Ectodermal cell (in vitro differentiated cells): Measurements from ENCODE around the gene ANKH.

Experiments used
- H3K27ac ChIP-seq: 2 replicates; pipeline ENCODE4 v1.7.0; 2013; ENCODE audit warnings: mild to moderate bottlenecking, low read depth, low read length; ENCODE audit not compliant: insufficient read depth, poor library complexity, severe bottlenecking
- H3K27me3 ChIP-seq: 2 replicates; pipeline ENCODE4 v1.7.0; 2013; ENCODE audit warnings: mild to moderate bottlenecking, low read length; ENCODE audit not compliant: insufficient read depth, control insufficient read depth, poor library complexity, severe bottlenecking
- H3K36me3 ChIP-seq: one replicate; pipeline ENCODE4 v1.7.0; 2013; ENCODE audit warnings: low read length; ENCODE audit not compliant: control insufficient read depth, insufficient read depth
- H3K4me1 ChIP-seq: one replicate; pipeline ENCODE4 v1.7.0; 2013; ENCODE audit warnings: low read length; ENCODE audit not compliant: control insufficient read depth, insufficient read depth
- H3K4me3 ChIP-seq: 2 replicates; pipeline ENCODE4 v1.7.0; 2013; ENCODE audit warnings: low read depth, low read length, control low read depth; ENCODE audit not compliant: insufficient read depth
- H3K9me3 ChIP-seq: 2 replicates; pipeline ENCODE4 v1.7.0; 2013; ENCODE audit warnings: mild to moderate bottlenecking, low read length, moderate library complexity; ENCODE audit not compliant: control insufficient read depth
- WGBS, 2 experiments: methylation state at CpG; one replicate each; pipeline ENCODE4 v1.1.7; 2013; ENCODE audit warnings: missing lambda C conversion rate in 2 of 2; 5-methylcytosine and 5-hydroxymethylcytosine counted together

ANKH gene

GRCh38 chr5:14683906-14684455, 187.6 kb downstream of the ANKH start:
- Histone ChIP-seq H3K4me3 (no peak overlapping the region), H3K27me3 (no peaks in the 10 kb centered on the region), H3K9me3 (no peaks in the 10 kb centered on the region), H3K4me1 (no peaks in the 10 kb centered on the region), H3K27ac (no peak overlapping the region), H3K36me3 (peaks cover 19% of the 10 kb centered on the region)
- 92 to 95% methylated on average over 4 of the region's 4 CpGs for WGBS, 2 experiments

DNA sequence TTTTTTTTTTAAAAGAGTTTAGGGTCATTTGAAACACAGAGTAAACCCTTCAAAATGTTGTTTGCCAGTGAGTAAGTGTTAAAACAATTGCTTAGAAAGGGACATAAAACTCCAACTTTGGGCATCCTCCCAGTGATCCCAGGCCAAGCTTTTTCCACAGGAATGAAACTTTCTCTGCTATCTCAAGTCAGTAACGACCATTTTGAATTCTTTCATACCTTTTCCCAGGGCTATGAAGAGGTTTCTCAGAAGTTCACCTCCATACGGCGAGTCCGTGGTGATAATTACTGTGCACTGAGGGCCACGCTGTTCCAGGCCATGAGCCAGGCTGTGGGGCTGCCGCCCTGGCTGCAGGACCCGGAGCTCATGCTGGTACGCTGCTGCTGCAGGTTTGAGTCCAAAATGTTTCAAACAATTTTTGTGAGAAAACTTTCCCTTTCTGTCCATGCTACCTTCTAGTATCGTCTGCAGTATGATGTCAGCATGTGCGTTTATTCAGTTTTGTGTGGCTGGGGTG, 190.3 kb downstream of the ANKH start:
- H3K4me3 ChIP-seq: no peak overlapping the region
- peaks cover 10% of the 10 kb centered on the region for H3K36me3 ChIP-seq
- 94 to 98% methylated on average over 10 of the region's 10 CpGs for WGBS, 2 experiments
- H3K4me1 ChIP-seq: no peaks in the 10 kb centered on the region
- H3K27me3 ChIP-seq: no peaks in the 10 kb centered on the region
- H3K27ac ChIP-seq: no peak overlapping the region
- no peaks in the 10 kb centered on the region for H3K9me3 ChIP-seq

DNA sequence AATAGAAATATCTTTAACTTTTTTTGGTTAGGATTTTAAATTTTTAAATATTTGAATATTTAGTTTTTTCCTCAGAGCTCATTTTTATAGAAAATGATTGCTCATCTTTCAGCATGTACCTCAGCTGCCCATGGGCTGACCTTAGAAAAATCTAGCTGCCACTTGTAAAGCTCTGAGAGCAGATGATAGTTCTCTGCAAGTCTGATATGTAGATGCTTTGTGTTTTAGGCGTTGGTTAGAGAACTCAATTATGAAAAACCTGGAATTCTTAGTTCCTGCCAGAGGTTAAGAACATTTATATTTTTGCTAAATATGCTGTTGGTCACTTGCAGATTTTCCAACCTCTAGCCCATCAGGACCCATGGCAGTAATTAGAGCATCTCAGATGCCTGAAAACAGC, 192.0 kb downstream of the ANKH start:
- Histone ChIP-seq H3K36me3 (peaks cover 10% of the 10 kb centered on the region), H3K9me3 (no peaks in the 10 kb centered on the region)
- 91 to 93% methylated on average over 1 of the region's 1 CpG for WGBS, 2 experiments

GRCh38 chr5:14678773-14679334, 192.7 kb downstream of the ANKH start:
- Histone ChIP-seq H3K27me3 (no peaks in the 10 kb centered on the region), H3K36me3 (peaks cover 10% of the 10 kb centered on the region), H3K27ac (no peak overlapping the region), H3K4me3 (no peak overlapping the region), H3K4me1 (no peaks in the 10 kb centered on the region), H3K9me3 (no peaks in the 10 kb centered on the region)
- WGBS, 2 experiments: 90 to 100% methylated on average over 4 to 5 of the region's 5 CpGs

More for the DNA sequence above, 192.0 kb downstream of the ANKH start:
- no peaks in the 10 kb centered on the region for H3K4me1 ChIP-seq
- H3K27ac ChIP-seq: no peak overlapping the region
- H3K4me3 ChIP-seq: no peak overlapping the region
- no peaks in the 10 kb centered on the region for H3K27me3 ChIP-seq

GRCh38 chr5:14676320-14676719, 195.3 kb downstream of the ANKH start:
- Histone ChIP-seq H3K27ac (no peak overlapping the region), H3K36me3 (peaks cover 1% of the 10 kb centered on the region), H3K9me3 (no peaks in the 10 kb centered on the region), H3K27me3 (no peaks in the 10 kb centered on the region), H3K4me1 (no peaks in the 10 kb centered on the region), H3K4me3 (no peak overlapping the region)
- WGBS, 2 experiments: 95 to 96% methylated on average over 3 of the region's 3 CpGs

DNA sequence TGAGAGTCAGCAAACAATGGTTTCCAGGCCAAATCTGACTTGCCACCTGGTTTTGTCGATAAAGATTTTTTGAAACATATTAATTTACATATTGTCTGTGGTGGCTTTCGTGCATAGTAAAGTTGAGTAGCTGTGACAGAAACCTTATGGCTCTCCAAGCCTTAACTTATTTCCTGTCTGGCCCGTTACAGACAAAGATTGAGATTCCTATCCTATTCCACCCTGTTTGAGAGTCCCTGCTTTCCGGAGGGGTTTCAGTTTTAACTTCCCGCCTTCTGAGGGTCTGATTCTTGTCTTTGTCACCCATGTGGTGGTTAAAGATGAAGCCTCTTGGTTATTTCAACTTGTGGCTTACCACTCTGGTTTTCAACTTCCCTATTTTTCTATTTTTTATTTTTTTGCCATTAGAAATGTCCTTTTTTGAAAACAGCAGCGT, 195.7 kb downstream of the ANKH start:
- no peaks in the 10 kb centered on the region for H3K27me3 ChIP-seq
- H3K4me1 ChIP-seq: no peaks in the 10 kb centered on the region
- no peaks in the 10 kb centered on the region for H3K36me3 ChIP-seq
- no peak overlapping the region for H3K4me3 ChIP-seq
- WGBS, 2 experiments: 96% methylated on average over 6 of the region's 6 CpGs
- H3K9me3 ChIP-seq: no peaks in the 10 kb centered on the region
- H3K27ac ChIP-seq: no peak overlapping the region

DNA sequence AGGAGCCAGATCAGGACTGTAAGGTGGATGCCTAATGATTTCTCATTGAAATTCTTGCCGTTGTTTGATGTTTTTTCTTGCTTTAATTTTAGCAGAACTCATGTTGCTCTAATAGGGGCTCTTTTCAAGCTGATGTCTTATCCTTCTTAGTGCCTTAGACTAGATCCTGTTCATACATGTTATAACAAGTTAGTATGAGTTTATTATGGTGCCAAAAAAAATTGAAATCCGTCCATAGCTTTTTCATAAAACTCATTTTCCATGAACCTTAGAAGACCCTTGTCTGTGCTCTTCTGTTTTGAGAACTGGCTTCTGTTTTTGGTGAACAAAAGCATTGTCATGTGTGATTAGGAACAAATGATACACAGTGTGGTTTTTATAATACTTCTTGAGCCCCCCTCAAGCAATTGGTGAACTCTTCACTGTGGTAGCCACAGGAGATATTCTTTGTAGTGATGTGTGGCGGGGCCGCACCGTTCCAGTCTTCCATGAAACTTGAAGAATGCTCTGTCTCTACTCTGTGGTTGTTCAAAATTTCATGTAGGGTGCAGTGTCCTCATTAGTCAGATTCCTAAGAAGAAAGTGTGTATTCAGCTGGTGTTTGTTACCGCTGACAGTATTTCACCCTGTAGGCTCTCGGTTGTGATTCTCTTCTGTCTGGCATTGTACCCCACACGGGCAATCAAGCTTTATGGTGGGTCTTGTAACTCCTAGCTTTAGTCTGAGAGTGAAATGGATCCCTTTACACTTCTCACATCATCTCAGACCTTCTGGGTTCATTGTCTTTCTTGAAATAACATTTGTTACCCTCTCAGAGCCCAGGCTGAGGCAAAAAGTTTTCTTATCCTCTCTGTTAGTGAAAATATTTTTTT, 196.4 kb downstream of the ANKH start:
- no peaks in the 10 kb centered on the region for H3K4me1 ChIP-seq
- WGBS, 2 experiments: 89 to 90% methylated on average over 7 to 8 of the region's 8 CpGs
- H3K9me3 ChIP-seq: no peaks in the 10 kb centered on the region
- no peaks in the 10 kb centered on the region for H3K36me3 ChIP-seq
- H3K4me3 ChIP-seq: no peak overlapping the region
- no peaks in the 10 kb centered on the region for H3K27me3 ChIP-seq
- no peak overlapping the region for H3K27ac ChIP-seq

- Histone ChIP-seq H3K27me3 (no peaks in the 10 kb centered on the region), H3K36me3 (no peaks in the 10 kb centered on the region), H3K9me3 (no peaks in the 10 kb centered on the region), H3K27ac (no peak overlapping the region), H3K4me1 (no peaks in the 10 kb centered on the region), H3K4me3 (no peak overlapping the region)
- WGBS, 2 experiments: 97% methylated on average over 2 of the region's 3 CpGs
These were observed 198.1 kb downstream of the ANKH start for GRCh38 chr5:14673443-14673842.

DNA sequence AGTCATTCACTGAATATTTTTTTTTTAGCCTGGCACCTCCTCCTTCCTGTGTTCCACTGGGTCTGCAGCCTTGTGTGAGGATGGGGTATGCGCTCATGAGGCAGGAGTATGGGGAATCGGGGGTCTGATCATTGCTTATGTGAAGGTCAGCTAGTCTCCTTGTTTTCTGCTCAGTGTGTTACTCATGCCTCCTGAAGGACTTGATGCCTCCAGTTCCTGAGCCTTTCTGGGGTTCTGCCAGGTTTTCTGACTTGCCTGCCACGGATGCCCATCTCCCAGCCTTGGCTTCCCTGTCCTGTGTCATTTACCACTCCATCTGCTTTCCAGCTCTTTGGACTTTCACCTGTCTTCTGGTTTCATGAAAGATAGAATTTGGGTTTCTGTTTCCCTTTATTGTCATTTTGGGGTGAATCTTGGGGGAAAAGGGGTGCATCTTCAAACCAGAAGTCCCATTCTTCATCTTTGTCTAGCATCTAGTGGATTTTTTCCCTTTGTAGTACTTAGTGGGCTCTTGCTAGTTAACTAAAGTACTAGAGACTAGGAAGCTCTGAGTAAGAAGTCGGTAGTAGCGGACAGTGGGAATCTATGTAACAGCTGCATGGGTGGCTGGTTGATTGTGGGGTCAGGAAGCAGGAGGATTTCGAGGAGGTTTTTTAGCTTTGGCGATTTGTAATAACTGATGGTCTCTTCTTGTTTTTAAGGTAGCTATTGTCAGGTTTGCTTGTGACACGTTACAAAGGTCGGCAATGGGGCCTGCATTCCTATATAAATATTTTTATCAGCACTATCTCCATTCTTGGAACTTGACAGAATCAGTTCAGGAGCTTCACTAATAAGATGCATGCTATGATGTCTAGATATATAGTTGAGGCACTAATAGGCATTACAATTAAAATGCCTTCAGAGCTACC, 198.8 kb downstream of the ANKH start:
- Histone ChIP-seq H3K9me3 (no peaks in the 10 kb centered on the region), H3K4me1 (no peaks in the 10 kb centered on the region), H3K27ac (no peak overlapping the region), H3K36me3 (no peaks in the 10 kb centered on the region), H3K4me3 (no peak overlapping the region), H3K27me3 (no peaks in the 10 kb centered on the region)
- 92% methylated on average over 8 to 9 of the region's 9 CpGs for WGBS, 2 experiments
